Measurements from ENCODE around the gene GRIPAP1.

- TF ChIP-seq CTCF (IDR thresholded peaks at IDR 0.05), result no peak
- no peak for TF ChIP-seq POLR2A (IDR thresholded peaks at IDR 0.05)
Observed at GRCh38 chrX:48981178-48981577, 20.9 kb downstream of the GRIPAP1 start.
